ENCODE measurements around the gene ALK. TPM values are rescaled to one million over a fixed set of nuclear protein-coding genes. Genes with fewer than 3 reads are reported as not detected.

Gene ALK
- total and polyA plus RNA-seq, 2 experiments from 2014 or later: 0.35 TPM; not detected in 1

DNA sequence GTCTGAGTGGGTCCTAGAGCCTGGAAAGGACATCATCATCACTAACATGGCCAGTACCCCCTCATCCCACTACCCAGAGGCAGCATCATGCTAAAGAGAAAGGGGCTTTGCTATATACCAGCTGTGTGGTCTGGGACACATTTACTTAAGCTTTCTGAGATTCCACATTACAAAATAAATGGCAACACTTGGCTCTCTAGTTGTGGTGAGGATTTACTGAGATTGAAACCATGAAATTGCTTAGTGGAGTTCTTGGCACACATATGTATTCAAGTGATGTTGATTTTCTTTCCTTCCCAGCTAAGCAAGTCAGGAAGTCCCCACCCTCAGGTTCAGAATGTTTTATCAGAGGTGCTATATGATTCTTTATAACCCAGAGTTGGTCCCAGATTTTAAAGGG lies 444.2 kb downstream of the ALK start (continued):
- TF ChIP-seq NANOG (IDR thresholded peaks at IDR 0.05; ENCODE audit: borderline replicate concordance): no peak
- TF ChIP-seq, protein P1, sequence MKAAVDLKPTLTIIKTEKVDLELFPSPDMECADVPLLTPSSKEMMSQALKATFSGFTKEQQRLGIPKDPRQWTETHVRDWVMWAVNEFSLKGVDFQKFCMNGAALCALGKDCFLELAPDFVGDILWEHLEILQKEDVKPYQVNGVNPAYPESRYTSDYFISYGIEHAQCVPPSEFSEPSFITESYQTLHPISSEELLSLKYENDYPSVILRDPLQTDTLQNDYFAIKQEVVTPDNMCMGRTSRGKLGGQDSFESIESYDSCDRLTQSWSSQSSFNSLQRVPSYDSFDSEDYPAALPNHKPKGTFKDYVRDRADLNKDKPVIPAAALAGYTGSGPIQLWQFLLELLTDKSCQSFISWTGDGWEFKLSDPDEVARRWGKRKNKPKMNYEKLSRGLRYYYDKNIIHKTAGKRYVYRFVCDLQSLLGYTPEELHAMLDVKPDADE (IDR thresholded peaks at IDR 0.05): no peak

DNA sequence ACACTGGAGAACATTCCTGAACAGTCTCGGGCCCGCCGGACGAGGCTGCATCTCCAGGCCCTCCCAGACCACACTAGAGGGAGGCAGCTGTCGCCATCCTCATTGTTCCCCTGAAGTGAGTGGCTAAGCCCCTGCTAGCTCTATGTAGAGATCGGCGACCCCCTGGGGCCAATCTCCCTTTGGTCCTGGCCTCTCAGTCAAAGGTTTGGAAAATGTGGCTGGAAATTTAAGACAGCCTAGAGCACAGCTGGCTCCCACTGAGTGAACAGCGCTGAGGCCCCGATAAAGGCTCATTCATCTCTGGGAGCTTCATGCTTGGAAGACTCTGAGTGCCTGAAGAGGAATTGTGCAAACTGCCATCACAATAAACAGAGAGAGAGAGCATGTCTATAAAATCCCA lies 445.9 kb downstream of the ALK start:
- Histone ChIP-seq H3K27me3 (ENCODE audit: insufficient read depth) (no peaks in the 10 kb centered on the region), H3K4me3 (no peak overlapping the region), H2AFZ (no peak overlapping the region), H4K20me1 (replicated peaks; ENCODE audit: insufficient read depth) (no peaks in the 10 kb centered on the region), H3K79me2 (replicated peaks; ENCODE audit: insufficient read depth) (no peaks in the 10 kb centered on the region), H3K36me3 (ENCODE audit: insufficient read depth) (no peaks in the 10 kb centered on the region), H3K4me2 (no peak overlapping the region), H3F3A (replicated peaks; ENCODE audit: low read depth) (no peaks in the 10 kb centered on the region), H3K9me2 (ENCODE audit: insufficient read depth) (0 out of 2 replicates have a peak, but pooled peaks cover 5% of the 10 kb centered on the region), H3K4me1 (ENCODE audit: insufficient read depth) (no peaks in the 10 kb centered on the region), H3K27ac (ENCODE audit: low read depth) (no peak overlapping the region)
- Mint-ChIP-seq H3K27ac (no peak overlapping the region), H3K27me3 (ENCODE audit: insufficient read depth, low read depth, poor library complexity) (no peaks in the 10 kb centered on the region), H3K36me3 (ENCODE audit: low read depth) (no peaks in the 10 kb centered on the region; the same call in 1 of the 3 replicates), H3K9me3 (peaks cover 9% of the 10 kb centered on the region; the same call in 2 of the 3 replicates), H3K4me3 (no peak overlapping the region), H3K4me1 (no peaks in the 10 kb centered on the region)
- no peak for TF ChIP-seq JUNB (IDR thresholded peaks at IDR 0.05; ENCODE audit: unreplicated experiment)
- no peak for ATAC-seq
- no peak for DNase-seq (ENCODE audit: low spot score)

DNA sequence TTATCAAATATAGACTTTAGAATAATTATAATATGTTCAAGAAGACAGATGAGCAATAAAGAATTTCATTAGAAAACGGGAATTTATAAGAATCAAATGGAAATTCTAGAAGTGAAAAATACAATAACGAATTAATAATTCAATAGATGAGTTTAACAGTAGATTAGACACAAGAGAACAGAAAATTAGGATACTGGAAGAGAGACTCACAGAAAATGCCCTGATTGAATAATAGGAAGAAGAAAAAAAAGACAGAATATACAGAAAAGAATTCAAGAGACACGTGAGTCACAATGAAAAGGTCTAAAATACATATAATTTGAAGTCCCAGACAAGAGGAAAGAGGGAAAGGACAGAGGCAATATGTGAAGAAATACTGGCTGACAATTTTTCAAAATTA lies 451.4 kb downstream of the ALK start:
- H2AFZ ChIP-seq: no peak overlapping the region
- H3K36me3 ChIP-seq (ENCODE audit: insufficient read depth): no peaks in the 10 kb centered on the region
- no peaks in the 10 kb centered on the region for H3K4me1 ChIP-seq (ENCODE audit: insufficient read depth)
- no peak overlapping the region for H3K27ac ChIP-seq (ENCODE audit: low read depth)
- H3K27me3 ChIP-seq (ENCODE audit: insufficient read depth): no peaks in the 10 kb centered on the region
- H3K27me3 Mint-ChIP-seq (ENCODE audit: insufficient read depth, low read depth, poor library complexity): no peaks in the 10 kb centered on the region
- peaks cover 5% of the 10 kb centered on the region; the same call in 1 of the 3 replicates for H3K36me3 Mint-ChIP-seq (ENCODE audit: low read depth)
- H3K9me3 Mint-ChIP-seq: peaks cover 28% of the 10 kb centered on the region
- no peak for DNase-seq (ENCODE audit: low spot score)
- no peaks in the 10 kb centered on the region for H3F3A ChIP-seq (replicated peaks; ENCODE audit: low read depth)
- H3K4me1 Mint-ChIP-seq: no peaks in the 10 kb centered on the region
- H3K9me2 ChIP-seq (ENCODE audit: insufficient read depth): no peaks in the 10 kb centered on the region
- no peak overlapping the region for H3K4me3 ChIP-seq
- no peak overlapping the region for H3K27ac Mint-ChIP-seq
- no peaks in the 10 kb centered on the region for H4K20me1 ChIP-seq (replicated peaks; ENCODE audit: insufficient read depth)
- no peak overlapping the region for H3K4me3 Mint-ChIP-seq
- no peak for ATAC-seq
- no peak overlapping the region for H3K4me2 ChIP-seq
- no peaks in the 10 kb centered on the region for H3K79me2 ChIP-seq (replicated peaks; ENCODE audit: insufficient read depth)
- TF ChIP-seq STAT1 (IDR thresholded peaks at IDR 0.05; ENCODE audit: unreplicated experiment): no peak
- no peak for TF ChIP-seq CREB1 (CRISPR knock-in tag; IDR thresholded peaks at IDR 0.05; ENCODE audit: low read depth)
- TF ChIP-seq, protein P2, sequence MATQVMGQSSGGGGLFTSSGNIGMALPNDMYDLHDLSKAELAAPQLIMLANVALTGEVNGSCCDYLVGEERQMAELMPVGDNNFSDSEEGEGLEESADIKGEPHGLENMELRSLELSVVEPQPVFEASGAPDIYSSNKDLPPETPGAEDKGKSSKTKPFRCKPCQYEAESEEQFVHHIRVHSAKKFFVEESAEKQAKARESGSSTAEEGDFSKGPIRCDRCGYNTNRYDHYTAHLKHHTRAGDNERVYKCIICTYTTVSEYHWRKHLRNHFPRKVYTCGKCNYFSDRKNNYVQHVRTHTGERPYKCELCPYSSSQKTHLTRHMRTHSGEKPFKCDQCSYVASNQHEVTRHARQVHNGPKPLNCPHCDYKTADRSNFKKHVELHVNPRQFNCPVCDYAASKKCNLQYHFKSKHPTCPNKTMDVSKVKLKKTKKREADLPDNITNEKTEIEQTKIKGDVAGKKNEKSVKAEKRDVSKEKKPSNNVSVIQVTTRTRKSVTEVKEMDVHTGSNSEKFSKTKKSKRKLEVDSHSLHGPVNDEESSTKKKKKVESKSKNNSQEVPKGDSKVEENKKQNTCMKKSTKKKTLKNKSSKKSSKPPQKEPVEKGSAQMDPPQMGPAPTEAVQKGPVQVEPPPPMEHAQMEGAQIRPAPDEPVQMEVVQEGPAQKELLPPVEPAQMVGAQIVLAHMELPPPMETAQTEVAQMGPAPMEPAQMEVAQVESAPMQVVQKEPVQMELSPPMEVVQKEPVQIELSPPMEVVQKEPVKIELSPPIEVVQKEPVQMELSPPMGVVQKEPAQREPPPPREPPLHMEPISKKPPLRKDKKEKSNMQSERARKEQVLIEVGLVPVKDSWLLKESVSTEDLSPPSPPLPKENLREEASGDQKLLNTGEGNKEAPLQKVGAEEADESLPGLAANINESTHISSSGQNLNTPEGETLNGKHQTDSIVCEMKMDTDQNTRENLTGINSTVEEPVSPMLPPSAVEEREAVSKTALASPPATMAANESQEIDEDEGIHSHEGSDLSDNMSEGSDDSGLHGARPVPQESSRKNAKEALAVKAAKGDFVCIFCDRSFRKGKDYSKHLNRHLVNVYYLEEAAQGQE (IDR thresholded peaks at IDR 0.05; ENCODE audit: unreplicated experiment): no peak
- TF ChIP-seq NANOG (IDR thresholded peaks at IDR 0.05; ENCODE audit: borderline replicate concordance): no peak
- TF ChIP-seq, protein P3, sequence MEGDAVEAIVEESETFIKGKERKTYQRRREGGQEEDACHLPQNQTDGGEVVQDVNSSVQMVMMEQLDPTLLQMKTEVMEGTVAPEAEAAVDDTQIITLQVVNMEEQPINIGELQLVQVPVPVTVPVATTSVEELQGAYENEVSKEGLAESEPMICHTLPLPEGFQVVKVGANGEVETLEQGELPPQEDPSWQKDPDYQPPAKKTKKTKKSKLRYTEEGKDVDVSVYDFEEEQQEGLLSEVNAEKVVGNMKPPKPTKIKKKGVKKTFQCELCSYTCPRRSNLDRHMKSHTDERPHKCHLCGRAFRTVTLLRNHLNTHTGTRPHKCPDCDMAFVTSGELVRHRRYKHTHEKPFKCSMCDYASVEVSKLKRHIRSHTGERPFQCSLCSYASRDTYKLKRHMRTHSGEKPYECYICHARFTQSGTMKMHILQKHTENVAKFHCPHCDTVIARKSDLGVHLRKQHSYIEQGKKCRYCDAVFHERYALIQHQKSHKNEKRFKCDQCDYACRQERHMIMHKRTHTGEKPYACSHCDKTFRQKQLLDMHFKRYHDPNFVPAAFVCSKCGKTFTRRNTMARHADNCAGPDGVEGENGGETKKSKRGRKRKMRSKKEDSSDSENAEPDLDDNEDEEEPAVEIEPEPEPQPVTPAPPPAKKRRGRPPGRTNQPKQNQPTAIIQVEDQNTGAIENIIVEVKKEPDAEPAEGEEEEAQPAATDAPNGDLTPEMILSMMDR (conservative IDR thresholded peaks at IDR 0.05; ENCODE audit: low read depth in 2 of 2): no peak
- no peak for TF ChIP-seq EZH2 (IDR thresholded peaks at IDR 0.05; ENCODE audit: low read depth, unreplicated experiment)
- TF ChIP-seq JUNB (IDR thresholded peaks at IDR 0.05; ENCODE audit: unreplicated experiment): no peak
- TF ChIP-seq EZH2phosphoT487 (IDR thresholded peaks at IDR 0.05; ENCODE audit: unreplicated experiment): no peak
